GM18508 (cell line): ENCODE results near the gene AGO3.

Experiments used
- ATAC-seq: cut with Tn5 transposase; IDR thresholded peaks from one replicate; pipeline ENCODE4 v1.9.1; 2021; ENCODE audit warnings: moderate number of reproducible peaks; ENCODE audit not compliant: insufficient read depth, unreplicated experiment

AGO3 gene

GRCh38 chr1:36115931-36116330 lies 185.0 kb downstream of the AGO3 start:
- ATAC-seq = no peak

GRCh38 chr1:36116901-36117300 lies 186.0 kb downstream of the AGO3 start:
- ATAC-seq = no peak

GRCh38 chr1:36118447-36119204 lies 187.7 kb downstream of the AGO3 start:
- no peak for ATAC-seq

DNA sequence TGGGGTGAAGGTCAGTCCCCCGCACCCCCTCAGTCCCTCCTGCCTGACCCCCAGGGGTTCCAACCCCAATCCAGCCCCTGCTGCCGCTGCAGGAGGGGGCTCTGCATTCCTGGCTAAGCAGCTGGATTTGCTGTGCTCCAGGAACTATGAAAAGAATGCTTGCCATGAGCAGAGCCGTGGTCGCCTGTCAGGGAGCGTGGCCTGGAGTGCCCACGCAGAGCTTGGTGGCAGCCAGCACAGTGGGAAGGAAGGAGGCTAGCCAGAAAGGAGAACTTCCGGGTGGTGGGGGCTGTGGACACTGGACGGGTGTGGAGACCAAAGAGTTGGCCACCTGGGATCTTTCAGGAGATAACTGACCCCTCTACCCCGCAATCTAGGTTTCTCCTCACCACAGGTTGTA lies 188.6 kb downstream of the AGO3 start:
- ATAC-seq = no peak
